Stimulated activated CD4-positive, alpha-beta T cell treated with anti-CD3 and anti-CD28 coated beads, Interleukin-2, amount 100 ng/mL, for 24 hours (primary cell): ENCODE data around the gene HIPK4.
"Not testable (repeated sequence)": the region's sequence is repeated elsewhere in the genome, so short reads cannot be mapped to it uniquely, and the experiment has no call there.

Experiments
- DNase-seq, 2 donors: peaks; one replicate each; pipeline ENCODE4 v3.0.0-alpha.2; 2020

The HIPK4 gene

DNA sequence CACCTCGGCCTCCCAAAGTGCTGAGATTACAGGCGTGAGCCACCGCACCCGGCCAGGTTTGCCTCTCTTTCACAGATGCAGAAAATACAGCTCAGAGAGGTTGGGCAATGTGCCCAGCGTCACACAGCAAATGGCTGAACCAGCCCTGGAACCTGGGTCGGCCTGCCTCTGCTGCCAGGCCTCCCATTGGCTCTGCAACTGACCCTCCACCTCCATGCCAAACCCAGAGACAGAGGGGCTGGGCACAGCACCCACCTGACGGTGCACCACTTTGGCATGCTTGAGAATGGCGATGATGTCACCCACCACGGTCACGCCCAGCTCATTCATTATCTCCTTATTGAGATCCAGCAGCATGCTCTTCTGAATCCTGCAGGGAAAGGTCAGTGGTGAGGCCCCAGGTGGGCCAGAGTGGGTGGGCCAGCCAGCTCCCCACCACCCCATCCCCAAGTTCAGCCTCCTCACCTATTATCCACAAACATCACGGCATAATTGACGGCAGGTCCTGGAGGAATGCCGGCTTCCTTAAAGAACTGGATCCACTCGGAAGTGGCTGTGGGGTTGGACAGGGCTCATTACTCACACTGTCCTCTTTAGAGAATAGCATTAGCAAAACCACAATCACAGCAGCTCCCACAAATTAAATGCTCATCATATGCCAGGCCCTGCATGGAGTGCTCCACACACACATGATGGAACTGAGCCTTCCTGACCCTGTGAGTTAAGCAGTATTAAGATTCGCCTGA lies 54.0 kb downstream of the HIPK4 start:
- DNase-seq, result no peak

DNA sequence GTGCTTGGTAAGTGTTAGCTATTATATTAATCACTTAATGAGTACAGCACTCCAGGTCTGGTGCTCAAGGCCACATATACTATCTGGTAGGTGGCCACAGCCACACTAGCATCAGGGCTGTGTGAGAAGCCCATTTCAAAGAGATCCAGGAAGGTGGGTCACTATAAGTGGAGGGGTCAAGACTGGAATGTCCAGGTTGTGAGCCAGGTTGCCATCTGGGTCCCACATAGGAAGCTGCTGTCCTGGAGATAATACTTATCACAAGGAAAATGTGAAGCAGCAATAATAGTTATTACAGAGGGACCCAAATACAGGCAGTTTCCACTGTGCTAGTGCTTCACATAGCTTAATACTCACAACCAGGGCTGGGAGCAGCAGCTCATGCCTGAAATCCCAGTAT lies 54.9 kb downstream of the HIPK4 start:
- DNase-seq, result no peak

DNA sequence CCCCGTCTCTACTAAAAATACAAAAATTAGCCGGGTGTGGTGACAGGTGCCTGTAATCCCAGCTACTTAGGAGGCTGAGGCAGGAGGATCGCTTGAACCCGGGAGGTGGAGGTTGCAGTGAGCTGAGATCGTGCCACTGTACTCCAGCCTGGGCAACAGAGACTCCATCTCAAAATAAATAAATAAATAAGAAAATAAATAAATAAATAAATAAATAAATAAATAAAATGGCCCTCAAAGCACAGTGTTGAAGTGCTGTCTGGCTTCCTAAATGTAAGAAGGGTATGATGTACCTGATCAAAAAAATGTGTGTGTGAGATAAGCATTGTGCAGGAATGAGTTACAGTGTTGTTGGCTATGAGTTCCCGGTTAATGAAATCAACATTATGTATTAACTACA lies 56.9 kb downstream of the HIPK4 start:
- not testable (repeated sequence) for DNase-seq

DNA sequence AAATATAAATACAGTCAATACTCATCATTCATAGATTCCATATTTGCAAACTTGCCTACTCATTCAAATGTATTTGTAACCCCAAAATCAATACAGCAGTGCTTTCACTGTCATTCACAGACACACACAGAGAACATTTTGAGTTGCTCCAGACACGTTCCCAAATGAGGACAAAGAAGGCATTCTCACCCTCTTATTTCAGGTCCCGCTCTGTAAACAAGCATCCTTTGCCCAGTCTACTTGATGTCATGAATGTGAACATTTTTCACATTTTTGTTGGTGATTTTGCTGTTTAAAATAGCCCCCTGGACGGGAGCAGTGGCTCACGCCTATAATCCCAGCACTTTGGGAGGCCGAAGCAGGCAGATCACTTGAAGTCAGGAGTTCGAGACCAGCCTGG lies 57.3 kb downstream of the HIPK4 start:
- no peak for DNase-seq

DNA sequence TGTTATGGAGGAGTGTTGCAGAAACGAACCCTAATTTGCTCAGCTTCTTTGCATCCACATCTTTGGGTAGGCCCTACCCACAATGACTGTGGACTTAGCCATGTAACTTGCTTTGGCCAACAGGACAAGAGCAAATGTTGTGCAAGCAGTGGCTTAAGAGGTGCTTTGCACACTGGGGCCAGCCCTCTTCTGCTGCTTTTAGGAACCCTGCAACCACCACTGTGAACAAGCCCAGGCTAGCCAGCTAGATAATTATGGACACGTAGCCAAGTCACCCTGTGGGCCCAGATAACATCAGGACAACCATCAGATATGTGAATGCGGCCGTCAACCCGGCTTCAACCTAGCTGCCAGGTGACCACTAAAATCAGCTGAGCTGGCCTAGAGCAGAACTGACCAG lies 58.9 kb downstream of the HIPK4 start:
- no peak for DNase-seq
